ENCODE results near the gene PRDX3. TPM values are rescaled to one million over a fixed set of nuclear protein-coding genes. Genes with fewer than 3 reads are reported as not detected.

PRDX3 gene
- total and polyA plus RNA-seq, 4 donors: 84.1 to 155 (median 109) TPM

DNA sequence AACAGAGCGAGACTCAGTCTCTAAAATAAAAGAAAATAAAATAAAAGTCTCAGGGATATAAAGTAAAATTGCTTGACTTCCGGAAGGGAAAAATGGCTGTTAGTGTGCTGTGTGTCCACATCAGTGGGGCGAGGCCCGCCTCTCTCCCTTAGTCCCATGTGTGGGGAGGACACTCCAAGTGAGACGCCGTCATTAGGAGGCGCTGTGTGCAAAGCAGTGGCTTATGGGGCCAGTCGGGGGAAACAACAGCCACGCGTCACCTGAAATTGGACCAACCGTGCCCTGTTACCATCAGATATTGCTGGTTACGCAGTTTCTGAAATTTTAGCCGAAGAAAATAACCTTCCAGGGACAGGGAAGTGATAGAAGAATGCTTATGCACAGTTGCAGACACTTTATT is 28.9 kb downstream of the PRDX3 start:
- H3K4me3 ChIP-seq: no peak overlapping the region
- no peaks in the 10 kb centered on the region for H3K9me3 ChIP-seq (ENCODE audit: control insufficient read depth in 4 of 4, insufficient read depth in 3 of 4, low read length in 3 of 4)
- peaks cover 11 to 30% (median 20%) of the 10 kb centered on the region in 4 donors for H3K36me3 ChIP-seq (ENCODE audit: control insufficient read depth in 4 of 4, insufficient read depth in 4 of 4, low read length in 4 of 4)
- DNase-seq: no peak
- H3K9ac ChIP-seq (ENCODE audit: insufficient read depth in 1 of 2, low read length in 2 of 2): no peak overlapping the region
- H3K27ac ChIP-seq (ENCODE audit: low read depth in 1 of 2, low read length in 1 of 2): no peak overlapping the region
- 87 to 88% methylated on average over 13 of the region's 13 CpGs for WGBS, 2 donors
- H3K4me1 ChIP-seq (ENCODE audit: control insufficient read depth in 5 of 5, insufficient read depth in 5 of 5, low read length in 5 of 5): no peaks in the 10 kb centered on the region
- TF ChIP-seq, protein P1, sequence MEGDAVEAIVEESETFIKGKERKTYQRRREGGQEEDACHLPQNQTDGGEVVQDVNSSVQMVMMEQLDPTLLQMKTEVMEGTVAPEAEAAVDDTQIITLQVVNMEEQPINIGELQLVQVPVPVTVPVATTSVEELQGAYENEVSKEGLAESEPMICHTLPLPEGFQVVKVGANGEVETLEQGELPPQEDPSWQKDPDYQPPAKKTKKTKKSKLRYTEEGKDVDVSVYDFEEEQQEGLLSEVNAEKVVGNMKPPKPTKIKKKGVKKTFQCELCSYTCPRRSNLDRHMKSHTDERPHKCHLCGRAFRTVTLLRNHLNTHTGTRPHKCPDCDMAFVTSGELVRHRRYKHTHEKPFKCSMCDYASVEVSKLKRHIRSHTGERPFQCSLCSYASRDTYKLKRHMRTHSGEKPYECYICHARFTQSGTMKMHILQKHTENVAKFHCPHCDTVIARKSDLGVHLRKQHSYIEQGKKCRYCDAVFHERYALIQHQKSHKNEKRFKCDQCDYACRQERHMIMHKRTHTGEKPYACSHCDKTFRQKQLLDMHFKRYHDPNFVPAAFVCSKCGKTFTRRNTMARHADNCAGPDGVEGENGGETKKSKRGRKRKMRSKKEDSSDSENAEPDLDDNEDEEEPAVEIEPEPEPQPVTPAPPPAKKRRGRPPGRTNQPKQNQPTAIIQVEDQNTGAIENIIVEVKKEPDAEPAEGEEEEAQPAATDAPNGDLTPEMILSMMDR (IDR thresholded peaks at IDR 0.05; ENCODE audit: control extremely low read depth, extremely low read depth): no peak
- ATAC-seq (ENCODE audit: insufficient read depth, low FRiP score): no peak
- H3K27me3 ChIP-seq (ENCODE audit: control insufficient read depth in 3 of 3, insufficient read depth in 3 of 3, low read length in 2 of 3): no peaks in the 10 kb centered on the region

DNA sequence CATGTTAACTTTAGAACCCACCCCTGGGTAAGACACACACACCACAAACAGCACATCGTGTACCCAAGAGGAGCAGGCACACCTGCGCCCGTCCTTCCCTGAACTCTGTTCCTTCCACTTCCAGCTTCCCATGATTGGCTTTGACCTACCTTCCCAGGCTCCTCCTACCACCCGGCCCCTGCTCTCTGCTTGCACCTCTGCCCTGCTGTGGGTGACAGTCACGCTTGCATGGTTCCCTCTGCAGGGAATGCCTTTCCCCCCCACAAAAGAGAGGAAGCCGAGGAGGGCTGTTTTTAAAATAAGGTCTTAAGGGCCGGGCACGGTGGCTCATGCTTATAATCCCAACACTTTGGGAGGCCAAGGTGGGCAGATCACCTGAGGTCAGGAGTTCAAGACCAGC is 29.5 kb downstream of the PRDX3 start:
- Histone ChIP-seq H3K9ac (ENCODE audit: insufficient read depth in 1 of 2, low read length in 2 of 2) (no peak overlapping the region), H3K27ac (ENCODE audit: low read depth in 1 of 2, low read length in 1 of 2) (no peak overlapping the region), H3K36me3 (ENCODE audit: control insufficient read depth in 4 of 4, insufficient read depth in 4 of 4, low read length in 4 of 4) (peaks cover 11 to 27% (median 20%) of the 10 kb centered on the region in 4 donors), H3K9me3 (ENCODE audit: control insufficient read depth in 4 of 4, insufficient read depth in 3 of 4, low read length in 3 of 4) (no peaks in the 10 kb centered on the region), H3K4me1 (ENCODE audit: control insufficient read depth in 5 of 5, insufficient read depth in 5 of 5, low read length in 5 of 5) (no peaks in the 10 kb centered on the region), H3K4me3 (no peak overlapping the region), H3K27me3 (ENCODE audit: control insufficient read depth in 3 of 3, insufficient read depth in 3 of 3, low read length in 2 of 3) (no peaks in the 10 kb centered on the region)
- TF ChIP-seq, protein P1 (IDR thresholded peaks at IDR 0.05; ENCODE audit: control extremely low read depth, extremely low read depth): no peak
- 97% methylated on average over 8 of the region's 8 CpGs for WGBS, 2 donors
- ATAC-seq (ENCODE audit: insufficient read depth, low FRiP score) (no peak), DNase-seq (no peak)

DNA sequence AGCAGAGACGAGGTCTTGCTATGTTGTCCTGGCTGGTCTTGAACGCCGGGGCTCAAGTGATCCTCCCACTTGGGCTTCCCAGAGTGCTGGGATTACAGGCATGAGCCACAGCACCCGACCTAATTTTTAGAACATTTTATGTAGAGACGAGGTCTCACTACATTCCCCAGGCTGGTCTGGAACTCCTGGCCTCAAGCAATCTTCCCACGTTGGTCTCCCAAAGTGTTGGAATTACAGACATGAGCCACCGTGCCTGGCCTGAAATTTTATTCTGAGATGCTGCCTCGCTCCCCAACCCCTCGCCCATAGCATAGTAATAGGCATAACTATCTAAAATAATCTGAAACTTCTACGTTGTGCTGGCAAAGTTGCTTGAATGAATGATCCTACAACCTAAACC is 35.0 kb downstream of the PRDX3 start:
- Histone ChIP-seq H3K27me3 (ENCODE audit: control insufficient read depth in 3 of 3, insufficient read depth in 3 of 3, low read length in 2 of 3) (no peaks in the 10 kb centered on the region), H3K36me3 (ENCODE audit: control insufficient read depth in 4 of 4, insufficient read depth in 4 of 4, low read length in 4 of 4) (peaks cover 0 to 26% (median 11%) of the 10 kb centered on the region in 4 donors), H3K4me1 (ENCODE audit: control insufficient read depth in 5 of 5, insufficient read depth in 5 of 5, low read length in 5 of 5) (no peaks in the 10 kb centered on the region), H3K9me3 (ENCODE audit: control insufficient read depth in 4 of 4, insufficient read depth in 3 of 4, low read length in 3 of 4) (no peaks in the 10 kb centered on the region), H3K27ac (ENCODE audit: low read depth in 1 of 2, low read length in 1 of 2) (no peak overlapping the region), H3K4me3 (no peak overlapping the region), H3K9ac (ENCODE audit: insufficient read depth in 1 of 2, low read length in 2 of 2) (no peak overlapping the region)
- TF ChIP-seq, protein P1 (IDR thresholded peaks at IDR 0.05; ENCODE audit: control extremely low read depth, extremely low read depth): no peak
- 87 to 92% methylated on average over 10 of the region's 10 CpGs for WGBS, 2 donors
- DNase-seq (no peak), ATAC-seq (ENCODE audit: insufficient read depth, low FRiP score) (no peak)

DNA sequence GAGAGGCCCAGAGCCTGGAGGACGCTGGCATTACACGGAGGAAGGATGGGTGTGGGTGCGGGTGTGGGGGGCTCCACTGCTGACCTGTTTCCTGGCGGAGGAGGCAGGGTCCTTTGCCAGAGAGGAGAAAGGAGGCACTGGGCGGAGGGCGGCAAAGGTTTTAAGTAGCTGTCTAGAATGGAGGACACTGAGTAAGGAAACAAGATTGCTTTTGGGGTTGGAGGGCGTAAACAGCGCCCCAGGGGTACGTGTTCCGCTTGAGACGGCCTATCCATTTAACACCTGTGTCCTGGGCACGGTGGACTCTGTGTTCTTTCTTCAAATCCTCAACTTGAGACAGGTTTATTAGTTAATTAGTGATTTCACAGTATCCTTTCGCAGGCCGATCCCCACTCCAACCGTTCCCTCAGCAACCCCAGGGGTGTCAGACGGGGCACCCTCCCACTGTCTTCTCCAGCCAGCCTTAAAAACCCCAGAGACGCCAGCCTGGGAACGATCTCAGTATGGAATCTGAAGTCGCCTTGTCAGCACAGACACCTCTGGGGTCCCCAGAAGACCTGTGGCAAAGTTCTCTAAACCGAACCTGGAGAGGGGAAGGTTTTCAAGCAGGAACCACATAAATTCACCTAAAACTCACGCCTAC is 37.9 kb downstream of the PRDX3 start:
- Histone ChIP-seq H3K9me3 (ENCODE audit: control insufficient read depth in 4 of 4, insufficient read depth in 3 of 4, low read length in 3 of 4) (no peaks in the 10 kb centered on the region), H3K4me1 (ENCODE audit: control insufficient read depth in 5 of 5, insufficient read depth in 5 of 5, low read length in 5 of 5) (peaks cover 0 to 6% (median 0%) of the 10 kb centered on the region in 5 donors), H3K36me3 (ENCODE audit: control insufficient read depth in 4 of 4, insufficient read depth in 4 of 4, low read length in 4 of 4) (peaks cover 0 to 13% (median 8%) of the 10 kb centered on the region in 4 donors), H3K27ac (ENCODE audit: low read depth in 1 of 2, low read length in 1 of 2) (no peak overlapping the region), H3K9ac (ENCODE audit: insufficient read depth in 1 of 2, low read length in 2 of 2) (no peak overlapping the region), H3K4me3 (no peak overlapping the region), H3K27me3 (ENCODE audit: control insufficient read depth in 3 of 3, insufficient read depth in 3 of 3, low read length in 2 of 3) (no peaks in the 10 kb centered on the region)
- ATAC-seq (ENCODE audit: insufficient read depth, low FRiP score) (no peak), DNase-seq (no peak)
- TF ChIP-seq, protein P1 (IDR thresholded peaks at IDR 0.05; ENCODE audit: control extremely low read depth, extremely low read depth): no peak
- WGBS, 2 donors: 87 to 88% methylated on average over 21 of the region's 21 CpGs

Data from lung (tissue), 12 donors.